HUES6 (cell line): Measurements from ENCODE around the gene UROD.

Experiments used
- H3K27ac ChIP-seq: 2 replicates; pipeline ENCODE4 v1.7.0; 2013; ENCODE audit warnings: low read depth, mild to moderate bottlenecking, low read length, inconsistent platforms
- H3K27me3 ChIP-seq: 2 replicates; pipeline ENCODE4 v1.6.1; 2013; ENCODE audit warnings: low read length; ENCODE audit not compliant: control insufficient read depth, insufficient read depth
- H3K36me3 ChIP-seq: 2 replicates; pipeline ENCODE4 v1.6.1; 2013; ENCODE audit warnings: low read length; ENCODE audit not compliant: control insufficient read depth, insufficient read depth
- H3K4me1 ChIP-seq: 2 replicates; pipeline ENCODE4 v1.6.1; 2013; ENCODE audit warnings: low read length; ENCODE audit not compliant: control insufficient read depth, insufficient read depth
- H3K4me3 ChIP-seq: 2 replicates; pipeline ENCODE4 v1.5.1; 2013; ENCODE audit warnings: low read depth, low read length
- H3K9ac ChIP-seq: one replicate; pipeline ENCODE4 v1.6.1; 2013; ENCODE audit warnings: mild to moderate bottlenecking, low read length
- H3K9me3 ChIP-seq: 2 replicates; pipeline ENCODE4 v1.6.1; 2013; ENCODE audit warnings: low read depth, low read length; ENCODE audit not compliant: control insufficient read depth, insufficient read depth

The UROD gene

GRCh38 chr1:45016767-45017166, 4.7 kb downstream of the UROD start:
- Histone ChIP-seq H3K4me1 (peaks cover 13% of the 10 kb centered on the region), H3K4me3 (no peak overlapping the region), H3K9me3 (no peaks in the 10 kb centered on the region), H3K36me3 (peaks cover 20% of the 10 kb centered on the region), H3K9ac (no peak overlapping the region), H3K27ac (no peak overlapping the region), H3K27me3 (no peaks in the 10 kb centered on the region)

- H3K4me3 ChIP-seq: no peak overlapping the region
- H3K9me3 ChIP-seq: peaks cover 2% of the 10 kb centered on the region; the same call in 1 of the 2 replicates
- H3K27me3 ChIP-seq: no peaks in the 10 kb centered on the region
- H3K4me1 ChIP-seq: peaks cover 2% of the 10 kb centered on the region; the same call in 1 of the 2 replicates
- peaks cover 14% of the 10 kb centered on the region for H3K36me3 ChIP-seq
- H3K27ac ChIP-seq: no peak overlapping the region
- H3K9ac ChIP-seq: no peak overlapping the region
Measured at GRCh38 chr1:45018599-45019230, 6.7 kb downstream of the UROD start.

DNA sequence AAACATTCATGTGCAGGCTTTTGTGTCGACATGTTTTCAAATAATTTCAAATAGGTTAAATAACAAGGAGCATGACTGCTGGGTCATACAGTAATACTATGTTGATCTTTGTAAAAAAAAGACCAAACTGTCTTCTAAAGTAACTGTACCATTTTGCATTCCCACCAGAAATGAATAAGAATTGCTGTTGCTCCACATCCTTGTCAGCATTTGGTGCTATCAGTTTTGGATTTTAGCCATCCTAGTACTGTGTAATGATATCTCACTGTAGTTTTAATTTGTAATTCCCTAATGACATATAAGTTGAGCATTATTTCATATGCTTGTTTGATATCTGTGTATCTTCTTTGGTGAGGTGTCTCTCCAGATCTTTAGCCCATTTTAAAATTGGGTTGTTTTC, 11.6 kb downstream of the UROD start:
- no peaks in the 10 kb centered on the region for H3K4me1 ChIP-seq

DNA sequence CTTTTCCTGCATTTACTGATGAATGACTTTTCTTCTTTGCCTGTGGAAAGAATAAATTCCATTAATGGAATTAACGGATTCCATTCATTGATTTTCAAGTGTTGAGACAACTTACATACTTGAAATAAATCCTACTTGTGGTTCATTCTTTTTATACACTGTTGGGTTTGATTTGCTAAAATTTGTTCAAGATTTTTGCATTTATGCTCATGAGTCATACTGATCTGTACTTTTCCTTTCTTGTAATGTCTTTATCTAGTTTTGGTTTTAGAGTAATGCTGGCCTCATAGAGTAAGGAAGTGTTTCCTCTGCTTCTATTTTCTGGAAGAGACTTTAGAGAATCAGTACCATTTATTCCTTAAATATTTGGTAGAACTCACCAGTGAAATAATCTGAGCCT, 14.4 kb downstream of the UROD start:
- no peaks in the 10 kb centered on the region for H3K27me3 ChIP-seq
- H3K36me3 ChIP-seq: no peaks in the 10 kb centered on the region
- no peak overlapping the region for H3K4me3 ChIP-seq
- H3K9me3 ChIP-seq: peaks cover 3% of the 10 kb centered on the region; the same call in 1 of the 2 replicates
- no peak overlapping the region for H3K27ac ChIP-seq
- no peaks in the 10 kb centered on the region for H3K4me1 ChIP-seq
- H3K9ac ChIP-seq: no peak overlapping the region

More for the DNA sequence above, 11.6 kb downstream of the UROD start:
- H3K4me3 ChIP-seq: no peak overlapping the region
- no peak overlapping the region for H3K27ac ChIP-seq
- no peaks in the 10 kb centered on the region for H3K36me3 ChIP-seq
- no peak overlapping the region for H3K9ac ChIP-seq
- H3K27me3 ChIP-seq: no peaks in the 10 kb centered on the region
- H3K9me3 ChIP-seq: peaks cover 3% of the 10 kb centered on the region; the same call in 1 of the 2 replicates

DNA sequence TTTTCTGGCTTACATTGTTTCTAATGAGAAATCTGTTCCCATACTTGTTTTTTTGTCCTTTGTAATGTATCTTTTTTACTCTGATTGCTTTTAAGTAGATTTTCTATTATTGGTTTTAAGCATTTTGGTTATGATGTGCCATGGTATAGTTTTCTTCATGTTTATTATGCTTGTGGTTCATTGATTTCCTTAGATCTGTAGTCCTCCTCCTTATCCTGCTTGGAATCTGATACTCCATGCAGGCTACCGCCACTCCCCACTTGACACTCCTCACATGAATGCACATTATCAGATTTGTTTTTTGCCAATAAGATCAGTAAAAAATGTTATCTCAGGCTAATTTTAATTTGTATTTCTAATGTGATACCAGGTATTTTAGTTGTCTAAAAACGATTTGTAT, 20.8 kb downstream of the UROD start:
- Histone ChIP-seq H3K4me3 (no peak overlapping the region), H3K27ac (no peak overlapping the region), H3K27me3 (no peaks in the 10 kb centered on the region), H3K9ac (no peak overlapping the region), H3K9me3 (no peaks in the 10 kb centered on the region), H3K4me1 (no peaks in the 10 kb centered on the region), H3K36me3 (no peaks in the 10 kb centered on the region)

DNA sequence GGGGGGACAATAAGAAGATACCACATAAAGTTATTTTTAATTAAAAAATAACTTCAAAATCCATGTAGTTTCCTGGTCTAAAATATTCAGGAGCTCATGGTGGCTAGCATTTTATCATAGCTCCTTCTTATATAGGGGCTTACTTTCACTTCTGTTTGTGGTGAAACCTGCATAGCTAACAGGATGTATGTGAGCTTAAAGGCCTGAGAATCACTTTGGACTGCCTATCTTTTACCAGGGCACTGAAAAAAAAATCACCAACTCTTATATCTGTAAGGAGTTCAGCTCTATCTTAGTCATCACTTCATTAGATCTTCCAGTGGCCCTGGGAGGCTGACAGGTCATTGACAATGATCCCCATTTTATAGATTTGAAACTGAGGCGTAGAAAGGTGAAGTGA, 21.3 kb downstream of the UROD start:
- no peaks in the 10 kb centered on the region for H3K4me1 ChIP-seq
- H3K27ac ChIP-seq: no peak overlapping the region
- H3K4me3 ChIP-seq: no peak overlapping the region
- no peak overlapping the region for H3K9ac ChIP-seq
- no peaks in the 10 kb centered on the region for H3K9me3 ChIP-seq
- no peaks in the 10 kb centered on the region for H3K27me3 ChIP-seq
- H3K36me3 ChIP-seq: no peaks in the 10 kb centered on the region

DNA sequence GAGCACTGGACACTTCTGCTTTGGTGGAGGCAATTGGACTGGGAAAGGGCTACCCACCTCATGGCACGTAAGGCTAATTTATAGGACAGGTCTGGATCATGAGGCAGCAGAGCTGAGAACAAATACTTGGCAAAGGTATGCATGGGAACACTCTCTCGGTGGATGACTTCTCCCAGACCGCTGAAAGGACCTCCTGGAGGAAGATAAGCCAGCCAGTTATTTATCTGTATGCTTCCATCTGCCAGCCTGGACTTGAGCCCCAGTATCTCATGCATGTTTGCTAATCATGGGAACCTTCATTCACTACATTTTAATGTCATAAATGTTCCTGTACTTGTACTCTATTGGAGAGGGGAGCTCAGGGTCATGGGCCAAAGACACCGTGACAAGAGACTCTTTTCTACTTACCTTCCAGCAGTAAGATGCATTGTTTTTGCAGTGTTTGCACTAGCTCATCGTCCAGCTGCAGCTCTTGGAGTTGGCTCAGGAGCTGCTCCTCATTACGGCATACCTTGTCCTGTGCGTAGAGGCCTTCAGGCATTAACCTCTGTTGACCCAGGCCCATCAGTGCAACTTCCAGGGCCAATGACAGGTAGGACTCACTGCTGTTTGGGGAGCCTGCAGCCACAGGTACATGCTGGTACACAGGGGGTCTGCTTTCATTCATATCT, 23.7 kb downstream of the UROD start:
- no peaks in the 10 kb centered on the region for H3K4me1 ChIP-seq
- H3K36me3 ChIP-seq: no peaks in the 10 kb centered on the region
- H3K9me3 ChIP-seq: no peaks in the 10 kb centered on the region
- no peak overlapping the region for H3K27ac ChIP-seq
- H3K9ac ChIP-seq: no peak overlapping the region
- no peaks in the 10 kb centered on the region for H3K27me3 ChIP-seq
- no peak overlapping the region for H3K4me3 ChIP-seq

GRCh38 chr1:45037456-45037855, 25.4 kb downstream of the UROD start:
- Histone ChIP-seq H3K4me3 (no peak overlapping the region), H3K9ac (no peak overlapping the region), H3K9me3 (no peaks in the 10 kb centered on the region), H3K36me3 (no peaks in the 10 kb centered on the region), H3K27me3 (no peaks in the 10 kb centered on the region), H3K27ac (no peak overlapping the region), H3K4me1 (no peaks in the 10 kb centered on the region)

DNA sequence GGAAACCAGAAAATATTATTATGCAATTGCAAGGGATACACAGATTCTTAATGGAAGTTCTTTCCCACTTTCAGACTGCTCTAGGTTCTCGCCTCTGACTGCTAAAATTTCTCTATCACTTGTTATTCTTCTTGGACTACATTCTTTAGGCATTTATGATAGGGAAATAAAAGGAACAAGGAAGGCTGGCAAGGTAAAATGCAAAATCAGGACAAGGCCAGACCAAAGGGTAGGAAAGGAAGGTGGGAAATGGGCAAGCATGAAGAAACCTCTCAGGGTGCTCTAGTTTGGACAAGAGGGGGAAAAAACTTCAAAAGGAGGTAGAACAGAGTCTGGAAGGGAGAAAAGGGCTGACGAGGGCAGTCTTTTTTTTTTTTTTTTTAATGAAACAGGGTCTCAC, 26.2 kb downstream of the UROD start:
- Histone ChIP-seq H3K4me3 (no peak overlapping the region), H3K36me3 (no peaks in the 10 kb centered on the region), H3K9ac (no peak overlapping the region), H3K27me3 (no peaks in the 10 kb centered on the region), H3K9me3 (no peaks in the 10 kb centered on the region), H3K4me1 (peaks cover 6% of the 10 kb centered on the region), H3K27ac (no peak overlapping the region)

GRCh38 chr1:45038661-45039364, 26.8 kb downstream of the UROD start:
- H3K9me3 ChIP-seq: no peaks in the 10 kb centered on the region
- no peaks in the 10 kb centered on the region for H3K27me3 ChIP-seq
- H3K4me1 ChIP-seq: peaks cover 6% of the 10 kb centered on the region
- H3K36me3 ChIP-seq: no peaks in the 10 kb centered on the region
- H3K4me3 ChIP-seq: no peak overlapping the region
- no peak overlapping the region for H3K27ac ChIP-seq
- H3K9ac ChIP-seq: no peak overlapping the region

GRCh38 chr1:45040297-45040696, 28.2 kb downstream of the UROD start:
- H3K4me1 ChIP-seq: peaks cover 6% of the 10 kb centered on the region

More at GRCh38 chr1:45040297-45040696, 28.2 kb downstream of the UROD start:
- H3K36me3 ChIP-seq: no peaks in the 10 kb centered on the region
- H3K27ac ChIP-seq: no peak overlapping the region
- no peaks in the 10 kb centered on the region for H3K27me3 ChIP-seq
- no peaks in the 10 kb centered on the region for H3K9me3 ChIP-seq
- H3K4me3 ChIP-seq: no peak overlapping the region
- H3K9ac ChIP-seq: no peak overlapping the region
